Panc1 (cell line): ENCODE data around the gene DSCAML1.

ENCODE experiments used
- REST ChIP-seq, 2 experiments: IDR thresholded peaks; 2 replicates each; pipeline ENCODE4 v1.6.1; 2011 to 2012; ENCODE audit warnings: low read depth in 2 of 2, control low read depth in 1 of 2, low read length in 1 of 2, mild to moderate bottlenecking in 1 of 2, moderate library complexity in 1 of 2; ENCODE audit not compliant: insufficient read depth in 1 of 2
- TF ChIP-seq, protein P1 (sequence below): fragments of 450-650 bp; IDR thresholded peaks from 2 replicates; pipeline ENCODE4 v1.5.1; 2017; ENCODE audit warnings: mild to moderate bottlenecking

- TF ChIP-seq, protein P1, sequence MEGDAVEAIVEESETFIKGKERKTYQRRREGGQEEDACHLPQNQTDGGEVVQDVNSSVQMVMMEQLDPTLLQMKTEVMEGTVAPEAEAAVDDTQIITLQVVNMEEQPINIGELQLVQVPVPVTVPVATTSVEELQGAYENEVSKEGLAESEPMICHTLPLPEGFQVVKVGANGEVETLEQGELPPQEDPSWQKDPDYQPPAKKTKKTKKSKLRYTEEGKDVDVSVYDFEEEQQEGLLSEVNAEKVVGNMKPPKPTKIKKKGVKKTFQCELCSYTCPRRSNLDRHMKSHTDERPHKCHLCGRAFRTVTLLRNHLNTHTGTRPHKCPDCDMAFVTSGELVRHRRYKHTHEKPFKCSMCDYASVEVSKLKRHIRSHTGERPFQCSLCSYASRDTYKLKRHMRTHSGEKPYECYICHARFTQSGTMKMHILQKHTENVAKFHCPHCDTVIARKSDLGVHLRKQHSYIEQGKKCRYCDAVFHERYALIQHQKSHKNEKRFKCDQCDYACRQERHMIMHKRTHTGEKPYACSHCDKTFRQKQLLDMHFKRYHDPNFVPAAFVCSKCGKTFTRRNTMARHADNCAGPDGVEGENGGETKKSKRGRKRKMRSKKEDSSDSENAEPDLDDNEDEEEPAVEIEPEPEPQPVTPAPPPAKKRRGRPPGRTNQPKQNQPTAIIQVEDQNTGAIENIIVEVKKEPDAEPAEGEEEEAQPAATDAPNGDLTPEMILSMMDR: no peak
- no peak for TF ChIP-seq REST (IDR thresholded peaks at IDR 0.05; ENCODE audit: insufficient read depth in 1 of 2, low read depth in 2 of 2, low read length in 1 of 2)
Observed at GRCh38 chr11:117685566-117685965, 111.5 kb downstream of the DSCAML1 start.
